GM10248 (cell line): ENCODE data around the gene RYR3.

Experiments used
- CTCF ChIA-PET: fragments of 300-600 bp; sonication (Branson Sonifier 250); formaldehyde crosslinking; extraction: SDS; loops from one replicate; lab custom pipeline; 2021; ENCODE audit warnings: antibody characterized with exemption; lab: Yijun Ruan, JAX
- POLR2A ChIA-PET: fragments of 350-650 bp; sonication (Branson Sonifier 250); formaldehyde crosslinking; extraction: SDS; loops from one replicate; lab custom pipeline; 2020; ENCODE audit warnings: antibody characterized with exemption; lab: Yijun Ruan, JAX
- DNase-seq: peaks from one replicate; pipeline ENCODE4 v3.0.0; 2012; ENCODE audit errors: extremely low spot score
- TF ChIP-seq, protein P1 (sequence below): IDR thresholded peaks from 2 replicates; pipeline ENCODE4 v1.5.1; 2012; ENCODE audit warnings: mild to moderate bottlenecking, low read depth; ENCODE audit errors: extremely low read depth, missing control alignments, control extremely low read depth

The RYR3 gene

DNA sequence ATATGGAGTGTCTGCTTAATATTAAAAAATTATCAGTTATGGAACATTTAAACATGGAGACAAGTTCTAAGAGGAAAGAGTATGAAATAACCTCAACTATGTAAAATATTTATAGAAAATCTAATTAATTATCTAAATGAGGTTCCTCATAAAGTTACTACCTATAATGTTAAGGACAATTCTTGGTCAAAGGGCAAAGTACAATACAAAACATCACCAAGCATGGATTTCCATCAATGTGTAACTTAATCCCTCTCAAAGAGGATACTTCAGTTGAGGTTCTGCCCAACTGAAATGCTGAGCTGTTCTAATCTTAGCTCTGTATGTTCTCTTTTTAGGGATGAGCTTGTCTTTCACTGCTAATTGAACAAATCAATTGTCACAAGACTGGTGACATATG lies 601.6 kb downstream of the RYR3 start:
- TF ChIP-seq, protein P1, sequence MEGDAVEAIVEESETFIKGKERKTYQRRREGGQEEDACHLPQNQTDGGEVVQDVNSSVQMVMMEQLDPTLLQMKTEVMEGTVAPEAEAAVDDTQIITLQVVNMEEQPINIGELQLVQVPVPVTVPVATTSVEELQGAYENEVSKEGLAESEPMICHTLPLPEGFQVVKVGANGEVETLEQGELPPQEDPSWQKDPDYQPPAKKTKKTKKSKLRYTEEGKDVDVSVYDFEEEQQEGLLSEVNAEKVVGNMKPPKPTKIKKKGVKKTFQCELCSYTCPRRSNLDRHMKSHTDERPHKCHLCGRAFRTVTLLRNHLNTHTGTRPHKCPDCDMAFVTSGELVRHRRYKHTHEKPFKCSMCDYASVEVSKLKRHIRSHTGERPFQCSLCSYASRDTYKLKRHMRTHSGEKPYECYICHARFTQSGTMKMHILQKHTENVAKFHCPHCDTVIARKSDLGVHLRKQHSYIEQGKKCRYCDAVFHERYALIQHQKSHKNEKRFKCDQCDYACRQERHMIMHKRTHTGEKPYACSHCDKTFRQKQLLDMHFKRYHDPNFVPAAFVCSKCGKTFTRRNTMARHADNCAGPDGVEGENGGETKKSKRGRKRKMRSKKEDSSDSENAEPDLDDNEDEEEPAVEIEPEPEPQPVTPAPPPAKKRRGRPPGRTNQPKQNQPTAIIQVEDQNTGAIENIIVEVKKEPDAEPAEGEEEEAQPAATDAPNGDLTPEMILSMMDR = no peak
- DNase-seq = no peak
- ChIA-PET POLR2A (no interaction called here), CTCF (interaction anchor here (1.3 kb wide), 1 partner anchor 14 kb away, joined by 4 read pairs; no protein-coding TSS in a partner anchor)

DNA sequence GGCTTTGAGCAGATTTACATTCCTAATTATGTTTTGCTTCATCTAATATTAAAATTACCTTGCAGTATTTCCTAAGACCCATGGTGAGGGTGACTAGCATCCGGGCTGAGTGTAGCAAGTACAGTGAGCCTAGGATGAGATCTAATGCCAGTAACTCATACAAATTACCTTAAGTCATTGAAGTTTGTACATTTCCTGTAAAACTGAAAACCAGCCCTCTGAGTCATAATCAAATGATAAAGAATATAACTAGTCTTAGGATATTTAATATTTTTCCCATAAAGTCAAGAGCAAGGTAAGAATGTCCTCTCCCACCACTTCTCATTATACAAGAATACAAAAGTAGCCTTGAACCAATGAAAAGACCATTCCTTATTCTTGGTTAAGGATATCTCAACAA lies 602.7 kb downstream of the RYR3 start:
- POLR2A ChIA-PET = no interaction called here
- CTCF ChIA-PET = no interaction called here
- TF ChIP-seq, protein P1 = no peak
- no peak for DNase-seq
